K562 (cell line): Measurements from ENCODE around the gene PHF19. TPM values are rescaled to one million over a fixed set of nuclear protein-coding genes. Genes with fewer than 3 reads are reported as not detected.
A peak's percentile ranks its signal among the peaks of the same experiment; 100 is the strongest.

Source experiments
- ATAC-seq: fragments of 200-7000 bp; cut with Tn5 transposase; 3 replicates; pipeline ENCODE4 v1.9.1; 2020; ENCODE audit warnings: moderate library complexity
- BruUV-seq: library from RNA; stranded (reverse); fragments of 400-500 nt; replicated peaks from 2 replicates; lab custom pipeline; 2021; lab: Mats Ljungman, UMichigan
- CTCF ChIA-PET: fragments of 300-600 bp; formaldehyde crosslinking; extraction: SDS; loops from one replicate; lab custom pipeline; 2021; ENCODE audit warnings: low intra/inter-chr PET ratio; lab: Yijun Ruan, JAX
- POLR2A ChIA-PET: fragments of 300-600, 350-650 bp; sonication (Branson Sonifier 250); formaldehyde crosslinking; extraction: SDS; loops from one replicate; lab custom pipeline; 2021; ENCODE audit warnings: antibody characterized with exemption, inconsistent platforms; lab: Yijun Ruan, JAX
- DNase-seq, 4 experiments: peaks; one replicate each; pipeline versions ENCODE4 v3.0.0 to v3.0.0-alpha.2; 2011 to 2018; ENCODE audit warnings: low spot score in 3 of 4, mixed read lengths in 3 of 4; ENCODE audit errors: extremely low read depth in 1 of 4
- FAIRE-seq: peaks from 2 replicates; lab custom pipeline; 2011; peaks lifted over from hg19 to GRCh38; lab: Jason Lieb, UNC
- H2AFZ ChIP-seq: 2 replicates; pipeline ENCODE4 v1.6.0; 2011; ENCODE audit warnings: low read depth, low read length, control low read depth, inconsistent platforms
- H3K27ac ChIP-seq: fragments of 200-600 bp; 3 replicates; pipeline ENCODE4 v1.8.0; 2011; ENCODE audit warnings: low read depth, mild to moderate bottlenecking, control low read depth, inconsistent platforms, low read length, moderate library complexity, mixed read lengths; ENCODE audit errors: extremely low read depth
- H3K27me3 ChIP-seq, 2 experiments: fragments of 300-600 bp in 1 of 2; 2 replicates in 1 of 2; 3 replicates in 1 of 2; pipeline versions ENCODE4 v1.6.0 to v1.8.0; 2011; ENCODE audit warnings: inconsistent platforms in 2 of 2, low read length in 2 of 2, mild to moderate bottlenecking in 1 of 2, mixed read lengths in 1 of 2, moderate library complexity in 1 of 2; ENCODE audit not compliant: control insufficient read depth in 2 of 2, insufficient read depth in 2 of 2
- H3K36me3 ChIP-seq: fragments of 300-600 bp; 3 replicates; pipeline ENCODE4 v1.8.0; 2011; ENCODE audit warnings: mild to moderate bottlenecking, low read length, inconsistent platforms; ENCODE audit not compliant: control insufficient read depth, insufficient read depth
- H3K4me1 ChIP-seq, 2 experiments: fragments of 200-600 bp in 1 of 2; replicated peaks in 1 of 2; 2 replicates in 1 of 2; 3 replicates in 1 of 2; pipeline versions ENCODE4 v1.5.1 to v1.8.0; 2011; ENCODE audit warnings: inconsistent platforms in 2 of 2, low read length in 2 of 2, mild to moderate bottlenecking in 1 of 2, mixed read lengths in 1 of 2, moderate library complexity in 1 of 2; ENCODE audit not compliant: control insufficient read depth in 2 of 2, insufficient read depth in 2 of 2
- H3K4me2 ChIP-seq: 2 replicates; pipeline ENCODE4 v1.6.1; 2011; ENCODE audit warnings: low read length, control low read depth, inconsistent platforms, mixed read lengths; ENCODE audit not compliant: insufficient read depth
- H3K4me3 ChIP-seq: fragments of 200-600 bp; sonication (generic), shearing (Covaris generic); 2 replicates; pipeline ENCODE4 v1.5.1; 2016; ENCODE audit warnings: control low read depth, inconsistent platforms
- H3K79me2 ChIP-seq: fragments of 200-600 bp; 3 replicates; pipeline ENCODE4 v1.8.0; 2011; ENCODE audit warnings: low read length, inconsistent platforms; ENCODE audit not compliant: control insufficient read depth, insufficient read depth
- H3K9ac ChIP-seq, 2 experiments: 2 replicates each; pipeline versions ENCODE4 v1.6.0 to v1.6.1; 2011; ENCODE audit warnings: low read depth in 2 of 2, low read length in 2 of 2, control low read depth in 1 of 2, inconsistent platforms in 1 of 2, mild to moderate bottlenecking in 1 of 2, mixed read lengths in 1 of 2; ENCODE audit not compliant: insufficient read depth in 1 of 2
- H3K9me1 ChIP-seq: one replicate; pipeline ENCODE4 v1.6.0; 2011; ENCODE audit warnings: inconsistent platforms, mild to moderate bottlenecking, low read length, moderate library complexity; ENCODE audit not compliant: control insufficient read depth, insufficient read depth
- H3K9me3 ChIP-seq: replicated peaks from 2 replicates; pipeline ENCODE4 v1.5.1; 2011; ENCODE audit warnings: low read depth, low read length, inconsistent platforms; ENCODE audit not compliant: control insufficient read depth, insufficient read depth
- H4K20me1 ChIP-seq: replicated peaks from 2 replicates; pipeline ENCODE4 v1.6.1; 2011; ENCODE audit warnings: low read length, inconsistent platforms, mixed read lengths; ENCODE audit not compliant: control insufficient read depth, insufficient read depth
- HNRNPL ChIP-seq: fragments of 200-400 bp; formaldehyde crosslinking; IDR thresholded peaks from 2 replicates; pipeline ENCODE4 v1.6.1; 2017; ENCODE audit warnings: low read depth, mild to moderate bottlenecking, low read length
- HNRNPLL ChIP-seq: fragments of 200-400 bp; formaldehyde crosslinking; IDR thresholded peaks from 2 replicates; pipeline ENCODE4 v1.6.1; 2017; ENCODE audit warnings: low read length, low read depth, mild to moderate bottlenecking; ENCODE audit not compliant: poor library complexity, severe bottlenecking
- NR1H2 ChIP-seq: sonication (generic); formaldehyde crosslinking; IDR thresholded peaks from 2 replicates; pipeline ENCODE4 v1.4.0; 2020; ENCODE audit warnings: mild to moderate bottlenecking, missing genetic modification reagents
- ZFP1 ChIP-seq: fragments of 450-650 bp; formaldehyde crosslinking; IDR thresholded peaks from 2 replicates; pipeline ENCODE4 v1.4.0; 2020; ENCODE audit warnings: mild to moderate bottlenecking, mixed read lengths
- ZKSCAN1 ChIP-seq: fragments of 150-350 bp; IDR thresholded peaks from 2 replicates; pipeline ENCODE4 v1.6.1; 2016; ENCODE audit warnings: low read depth, low read length
- WGBS: fragments of 100-300 bp; shearing (Covaris generic); methylation state at CpG from one replicate; pipeline ENCODE4 v1.1.6; 2016; ENCODE audit warnings: low coverage, mixed read lengths; ENCODE audit not compliant: insufficient coverage; ENCODE audit errors: missing lambda C conversion rate; 5-methylcytosine and 5-hydroxymethylcytosine counted together
- in situ Hi-C: fragments of 300-500 bp; cut with MboI; formaldehyde crosslinking; loops from 4 replicates; pipeline ENCODE4 v1.15.0; 2018; ENCODE audit warnings: inconsistent platforms, mixed read lengths
- intact Hi-C: fragments of 100-400 bp; cut with micrococcal nuclease; formaldehyde crosslinking; loops from 2 replicates; pipeline ENCODE4 v1.14.2; 2022
- polyA plus RNA-seq, 8 experiments: library from polyadenylated mRNA; depleted of rRNA in 4 of 8; stranded (reverse) in 5 of 8; unstranded in 3 of 8; fragments of >200 nt; fragmentation: Nextera tagmentation in 2 of 8; fragmentation: Illumina TruSeq in 1 of 8; extraction: Ambion mirVana in 2 of 8; extraction: Trizol in 1 of 8; gene quantifications; 2 replicates each; pipeline versions ENCODE4 v1.2.1 to v1.2.3, GENCODE V29; 2011 to 2014; ENCODE audit warnings: inconsistent platforms in 1 of 8, missing spikeins in 1 of 8
- total RNA-seq, 7 experiments: library from RNA; depleted of rRNA in 6 of 7; stranded (reverse); fragments of >200 nt in 6 of 7; fragmentation: Illumina TruSeq in 2 of 7; extraction: Trizol in 2 of 7; gene quantifications; 2 replicates each; pipeline versions ENCODE4 v1.2.1 to v1.2.3, GENCODE V29; 2011 to 2021; ENCODE audit warnings: low replicate concordance in 1 of 7

The PHF19 gene
- total and polyA plus RNA-seq, 9 of the 15 experiments (the other 6 are each of a cell fraction or from before 2014, with no cell fraction given): 95.8 to 403 (median 255) TPM

GRCh38 chr9:120886490-120886967 lies 9.5 kb upstream of the PHF19 start:
- POLR2A ChIA-PET: interaction anchor here (0.7 to 22.9 kb wide), 8 partner anchors 10 to 53 kb away, joined by 4 to 464 read pairs (median 8); partner anchors contain the start of gene PHF19
- in situ Hi-C loops: no loop called here
- no peaks in the 10 kb centered on the region for H3K79me2 ChIP-seq
- TF ChIP-seq HNRNPL (no peak), ZFP1 (CRISPR knock-in tag) (no peak), HNRNPLL (peak; percentile 8), ZKSCAN1 (0 out of 2 replicates have a peak, but pooled peaks have one; percentile 18), NR1H2 (CRISPR knock-in tag) (no peak)
- TF ChIP-seq, all 486 proteins: peak for 2
- intact Hi-C loops: loop anchor here (1.0 kb wide), 1 partner anchor 21 kb away; no protein-coding TSS in a partner anchor
- H3K36me3 ChIP-seq: no peaks in the 10 kb centered on the region
- BruUV-seq: no TSS peak
- no peak overlapping the region for H3K4me2 ChIP-seq
- no peaks in the 10 kb centered on the region for H4K20me1 ChIP-seq
- no peaks in the 10 kb centered on the region for H3K27me3 ChIP-seq
- WGBS: 43% methylated on average over 8 of the region's 8 CpGs
- no peaks in the 10 kb centered on the region for H3K9me1 ChIP-seq
- no peaks in the 10 kb centered on the region for H3K9me3 ChIP-seq
- no peak overlapping the region for H3K27ac ChIP-seq
- CTCF ChIA-PET: no interaction called here
- H3K9ac ChIP-seq: peak overlapping the region in 1 of 2 experiments; percentile 69; a peak in 1 of 4 replicates
- no peak for DNase-seq
- no peak overlapping the region for H3K4me3 ChIP-seq
- H3K4me1 ChIP-seq: peaks cover 22 to 32% of the 10 kb centered on the region in 2 experiments
- no peak for FAIRE-seq
- peak; percentile 3; the same call in 2 of the 3 replicates for ATAC-seq
- H2AFZ ChIP-seq: peak overlapping the region; percentile 36
